Measurements from ENCODE around the gene CCR9.

DNA sequence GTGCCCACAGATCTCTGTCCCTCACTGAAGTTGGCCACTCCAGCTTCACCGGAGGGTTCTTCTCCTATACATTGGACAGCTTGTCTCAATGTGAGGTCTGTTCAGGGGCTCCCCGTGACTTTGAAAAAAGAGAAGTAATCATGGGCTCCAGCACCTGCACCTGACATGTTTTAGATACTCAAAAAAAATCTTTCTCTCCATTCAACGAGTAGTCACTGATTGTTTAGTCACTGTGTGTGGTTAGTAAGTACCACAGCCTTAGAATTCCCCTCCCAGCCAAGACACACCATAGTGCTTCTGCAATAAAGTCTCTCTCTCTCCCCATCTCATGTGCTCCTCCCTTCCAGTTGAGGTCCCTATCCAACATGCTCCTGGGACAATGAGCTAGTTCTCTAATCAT, 18.6 kb downstream of the CCR9 start:
- TF ChIP-seq POLR2AphosphoS5 (IDR thresholded peaks at IDR 0.05; ENCODE audit: low read depth, low read length), result no peak
- TF ChIP-seq TAF1 (IDR thresholded peaks at IDR 0.05; ENCODE audit: borderline replicate concordance, insufficient read depth, low read length), result no peak
- TF ChIP-seq, protein P1, sequence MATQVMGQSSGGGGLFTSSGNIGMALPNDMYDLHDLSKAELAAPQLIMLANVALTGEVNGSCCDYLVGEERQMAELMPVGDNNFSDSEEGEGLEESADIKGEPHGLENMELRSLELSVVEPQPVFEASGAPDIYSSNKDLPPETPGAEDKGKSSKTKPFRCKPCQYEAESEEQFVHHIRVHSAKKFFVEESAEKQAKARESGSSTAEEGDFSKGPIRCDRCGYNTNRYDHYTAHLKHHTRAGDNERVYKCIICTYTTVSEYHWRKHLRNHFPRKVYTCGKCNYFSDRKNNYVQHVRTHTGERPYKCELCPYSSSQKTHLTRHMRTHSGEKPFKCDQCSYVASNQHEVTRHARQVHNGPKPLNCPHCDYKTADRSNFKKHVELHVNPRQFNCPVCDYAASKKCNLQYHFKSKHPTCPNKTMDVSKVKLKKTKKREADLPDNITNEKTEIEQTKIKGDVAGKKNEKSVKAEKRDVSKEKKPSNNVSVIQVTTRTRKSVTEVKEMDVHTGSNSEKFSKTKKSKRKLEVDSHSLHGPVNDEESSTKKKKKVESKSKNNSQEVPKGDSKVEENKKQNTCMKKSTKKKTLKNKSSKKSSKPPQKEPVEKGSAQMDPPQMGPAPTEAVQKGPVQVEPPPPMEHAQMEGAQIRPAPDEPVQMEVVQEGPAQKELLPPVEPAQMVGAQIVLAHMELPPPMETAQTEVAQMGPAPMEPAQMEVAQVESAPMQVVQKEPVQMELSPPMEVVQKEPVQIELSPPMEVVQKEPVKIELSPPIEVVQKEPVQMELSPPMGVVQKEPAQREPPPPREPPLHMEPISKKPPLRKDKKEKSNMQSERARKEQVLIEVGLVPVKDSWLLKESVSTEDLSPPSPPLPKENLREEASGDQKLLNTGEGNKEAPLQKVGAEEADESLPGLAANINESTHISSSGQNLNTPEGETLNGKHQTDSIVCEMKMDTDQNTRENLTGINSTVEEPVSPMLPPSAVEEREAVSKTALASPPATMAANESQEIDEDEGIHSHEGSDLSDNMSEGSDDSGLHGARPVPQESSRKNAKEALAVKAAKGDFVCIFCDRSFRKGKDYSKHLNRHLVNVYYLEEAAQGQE (IDR thresholded peaks at IDR 0.05; ENCODE audit: insufficient read depth in 1 of 2, low read depth in 2 of 2, low read length in 2 of 2), result no peak
- TF ChIP-seq SIN3A (IDR thresholded peaks at IDR 0.05; ENCODE audit: borderline replicate concordance, insufficient read depth, low read length), result no peak
